Muscle of leg (tissue), 11 donors: ENCODE measurements around the gene CHST3. TPM values are rescaled to one million over a fixed set of nuclear protein-coding genes. Genes with fewer than 3 reads are reported as not detected.

Experiments
- DNase-seq: peaks from one replicate; pipeline ENCODE4 v3.0.0; 2013
- H3K27ac ChIP-seq: one replicate; pipeline ENCODE4 v1.5.1; 2013; ENCODE audit warnings: mild to moderate bottlenecking, low read length, control low read depth
- H3K27me3 ChIP-seq: one replicate; pipeline ENCODE4 v1.6.1; 2013; ENCODE audit warnings: low read length; ENCODE audit not compliant: control insufficient read depth, insufficient read depth
- H3K36me3 ChIP-seq: one replicate; pipeline ENCODE4 v1.6.1; 2013; ENCODE audit warnings: low read length; ENCODE audit not compliant: control insufficient read depth, insufficient read depth
- H3K4me1 ChIP-seq: one replicate; pipeline ENCODE4 v1.6.1; 2013; ENCODE audit warnings: low read length; ENCODE audit not compliant: control insufficient read depth, insufficient read depth
- H3K4me3 ChIP-seq: one replicate; pipeline ENCODE4 v1.5.1; 2013; ENCODE audit warnings: low read length, control low read depth
- H3K9me3 ChIP-seq: replicated peaks from 2 replicates; pipeline ENCODE4 v1.6.1; 2013; ENCODE audit warnings: low read depth, low read length; ENCODE audit not compliant: control insufficient read depth
- WGBS: methylation state at CpG from one replicate; pipeline ENCODE4 v1.1.5; 2013; ENCODE audit warnings: missing lambda C conversion rate; ENCODE audit not compliant: insufficient coverage; 5-methylcytosine and 5-hydroxymethylcytosine counted together
- polyA plus RNA-seq, 8 donors: library from polyadenylated mRNA; unstranded; fragments of 120-200 nt; gene quantifications; one replicate each; pipeline versions ENCODE4 v1.2.1 to v1.2.3, GENCODE V29; 2013; ENCODE audit warnings: inconsistent platforms in 1 of 8, low replicate concordance in 1 of 8; ENCODE audit not compliant: insufficient read length in 8 of 8, insufficient read depth in 1 of 8
- total RNA-seq: library from RNA; stranded (reverse); fragments of 120-200 nt; gene quantifications from one replicate; pipeline ENCODE4 v1.2.4, GENCODE V29; 2013

The CHST3 gene
- total and polyA plus RNA-seq, 9 donors = 10.2 to 19.0 (median 13.1) TPM

DNA sequence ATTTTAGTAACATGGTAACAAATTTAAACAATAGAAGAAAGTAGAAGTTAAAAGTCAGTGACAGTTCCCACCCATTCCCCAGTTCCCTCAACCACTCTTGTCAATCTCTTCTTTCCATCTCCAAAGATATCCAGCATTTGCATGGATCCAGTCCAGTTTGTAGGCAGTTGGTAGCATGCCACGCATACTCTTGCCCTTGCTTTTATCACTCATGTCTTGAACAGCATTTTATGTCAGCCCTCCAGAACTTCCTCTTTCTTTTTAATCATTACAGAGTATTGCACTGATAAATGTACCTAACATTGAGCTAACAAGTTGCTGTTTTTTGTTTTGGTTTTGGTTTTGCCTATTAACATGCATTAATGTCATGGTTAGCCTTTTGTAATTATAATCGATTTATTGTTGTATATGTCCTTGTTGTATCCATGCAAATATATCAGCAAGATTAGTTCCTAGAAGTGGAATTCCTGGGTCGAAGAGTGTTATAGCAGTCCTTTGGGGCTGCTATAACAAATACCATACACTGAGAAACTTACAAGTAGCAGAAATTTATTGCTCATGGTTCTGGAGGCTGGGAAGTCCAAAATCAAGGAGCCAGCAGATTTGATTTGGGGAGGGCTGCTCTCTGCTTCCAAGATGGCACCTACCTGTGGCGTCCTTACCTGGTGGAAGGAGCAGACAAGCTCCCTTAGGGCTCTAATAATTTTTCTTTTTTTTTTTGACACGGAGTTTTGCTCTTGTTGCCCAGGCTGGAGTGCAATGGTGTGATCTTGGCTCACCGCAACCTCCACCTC, 25.7 kb downstream of the CHST3 start:
- Histone ChIP-seq H3K4me3 (no peak overlapping the region), H3K4me1 (peaks cover 35% of the 10 kb centered on the region), H3K27me3 (no peaks in the 10 kb centered on the region), H3K27ac (no peak overlapping the region), H3K9me3 (peaks cover 5% of the 10 kb centered on the region), H3K36me3 (no peaks in the 10 kb centered on the region)
- DNase-seq = no peak
- 53% methylated on average over 2 of the region's 6 CpGs for WGBS

DNA sequence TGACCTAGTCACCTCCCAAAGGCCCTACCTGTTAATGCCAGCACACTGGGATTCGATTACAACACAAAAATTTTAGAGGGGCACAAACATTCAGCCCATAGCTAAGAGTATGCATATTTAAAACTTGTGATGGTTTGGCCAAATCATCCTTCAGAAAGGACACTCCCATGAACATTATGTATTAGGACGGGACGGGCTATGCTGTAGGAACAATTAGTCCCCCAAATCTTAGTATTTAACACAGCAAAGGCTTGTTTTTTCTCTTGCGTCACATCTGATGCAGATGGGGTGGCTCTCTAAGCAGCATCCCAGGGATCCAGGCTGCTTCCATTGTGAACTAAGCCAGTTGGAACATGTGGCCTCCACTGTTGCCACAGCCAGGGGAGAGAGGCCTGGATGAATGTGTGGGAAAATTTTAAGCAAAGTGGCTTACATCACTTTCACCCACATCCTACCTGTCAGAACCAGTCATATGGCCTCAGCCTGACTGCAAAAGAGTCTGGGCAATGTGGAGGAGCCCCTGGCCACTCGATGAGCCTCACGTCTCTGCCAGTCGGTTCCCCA, 26.6 kb downstream of the CHST3 start:
- no peak for DNase-seq
- no peak overlapping the region for H3K27ac ChIP-seq
- peaks cover 30% of the 10 kb centered on the region for H3K4me1 ChIP-seq
- peaks cover 5% of the 10 kb centered on the region for H3K9me3 ChIP-seq
- no peaks in the 10 kb centered on the region for H3K36me3 ChIP-seq
- H3K27me3 ChIP-seq = no peaks in the 10 kb centered on the region
- 75% methylated on average over 2 of the region's 7 CpGs for WGBS
- H3K4me3 ChIP-seq = no peak overlapping the region

DNA sequence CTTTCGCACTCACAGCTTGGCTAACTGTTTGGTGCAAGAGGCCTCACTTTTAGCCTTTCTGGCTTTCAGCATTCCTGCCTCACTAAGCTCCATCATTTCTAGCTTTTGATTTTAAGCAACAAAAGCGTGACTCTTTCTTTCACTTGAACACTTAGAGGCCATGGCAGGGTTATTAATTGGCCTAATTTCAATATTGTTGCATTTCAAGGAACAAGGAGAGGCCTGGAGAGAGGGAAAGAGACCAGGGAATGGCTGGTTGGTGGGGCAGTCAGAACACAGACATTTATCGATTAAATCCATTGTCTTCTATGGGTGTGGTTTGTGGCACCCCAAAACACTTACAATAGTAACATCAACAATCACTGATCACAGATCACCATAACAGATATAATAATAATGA, 31.3 kb downstream of the CHST3 start:
- no peak overlapping the region for H3K27ac ChIP-seq
- H3K27me3 ChIP-seq = no peaks in the 10 kb centered on the region
- no peaks in the 10 kb centered on the region for H3K36me3 ChIP-seq
- H3K4me1 ChIP-seq = peaks cover 49% of the 10 kb centered on the region
- no peak for DNase-seq
- peaks cover 3% of the 10 kb centered on the region for H3K9me3 ChIP-seq
- H3K4me3 ChIP-seq = no peak overlapping the region
- WGBS = no CpG with 5 or more reads among the region's 3 CpGs

DNA sequence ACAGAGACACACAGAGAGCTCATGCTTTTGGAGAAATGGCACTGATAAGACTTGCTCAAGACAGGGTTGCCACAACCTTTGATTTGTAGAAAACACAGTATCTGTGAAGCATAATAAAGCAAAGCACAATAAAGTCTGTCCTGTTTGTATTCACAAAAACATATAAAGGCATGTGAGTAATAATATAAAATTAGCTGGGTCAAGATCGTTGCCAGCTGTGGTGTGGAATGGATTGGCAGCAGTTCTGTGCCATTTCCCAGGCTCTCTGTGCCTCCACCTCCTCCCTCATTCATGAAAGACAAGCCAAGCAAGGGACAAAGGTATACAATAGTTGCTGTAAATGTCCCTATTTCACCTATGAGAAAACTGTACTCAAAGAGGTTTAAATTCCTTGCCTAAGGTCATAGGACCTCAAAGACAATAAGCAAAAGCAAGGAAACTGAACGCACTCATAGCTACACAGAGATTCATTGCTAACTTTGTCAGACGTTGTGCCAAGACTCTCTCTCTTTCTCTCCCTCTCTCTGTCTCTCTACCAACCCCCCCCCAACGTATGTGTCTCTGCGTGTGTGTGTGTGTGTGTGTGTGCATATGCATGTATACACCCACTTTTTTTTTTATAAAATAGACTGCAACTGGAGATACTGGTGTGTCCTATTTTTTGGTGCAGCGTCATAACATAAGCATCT, 31.8 kb downstream of the CHST3 start:
- H3K27me3 ChIP-seq = no peaks in the 10 kb centered on the region
- peaks cover 3% of the 10 kb centered on the region for H3K9me3 ChIP-seq
- peaks cover 52% of the 10 kb centered on the region for H3K4me1 ChIP-seq
- no peak for DNase-seq
- WGBS = no CpG with 5 or more reads among the region's 6 CpGs
- no peaks in the 10 kb centered on the region for H3K36me3 ChIP-seq
- peak overlapping the region; percentile 4 for H3K27ac ChIP-seq
- no peak overlapping the region for H3K4me3 ChIP-seq

DNA sequence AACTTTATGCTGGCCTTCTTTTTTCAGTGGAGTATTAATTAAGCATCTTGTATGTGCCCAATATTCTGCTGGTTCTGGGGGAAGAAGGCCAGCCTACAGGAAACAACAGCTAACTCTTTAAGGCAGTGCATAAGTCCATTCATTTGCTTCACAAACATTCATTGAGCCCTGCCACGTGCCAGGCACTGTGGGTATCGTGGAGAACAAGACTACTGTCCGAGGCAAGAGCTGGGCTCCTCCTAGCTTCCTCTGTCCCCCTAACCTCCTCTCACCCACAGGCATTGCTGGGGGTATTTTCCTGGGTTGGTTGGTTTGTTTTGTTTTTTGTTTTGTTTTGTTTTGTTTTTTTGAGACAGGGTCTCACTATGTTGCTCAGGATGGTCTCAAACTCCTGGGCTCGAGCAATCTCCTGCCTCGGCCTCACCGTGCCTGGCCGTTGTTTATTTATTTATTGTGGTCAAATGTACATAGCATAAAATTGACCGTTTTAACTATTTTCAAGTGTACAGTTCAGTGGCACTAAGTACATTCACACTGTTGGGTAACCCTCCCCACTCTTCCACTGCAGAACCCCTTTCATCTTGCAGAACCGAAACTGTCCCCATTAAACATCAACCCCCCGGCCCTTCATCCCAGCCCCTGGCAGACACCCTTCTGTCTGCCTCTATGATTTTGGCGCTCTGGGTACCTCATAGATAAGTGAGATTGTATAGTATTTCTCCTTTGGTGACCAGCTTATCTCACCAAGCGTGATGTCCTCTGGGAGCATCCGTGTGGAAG, 32.6 kb downstream of the CHST3 start:
- Histone ChIP-seq H3K4me3 (no peak overlapping the region), H3K27ac (no peak overlapping the region), H3K27me3 (no peaks in the 10 kb centered on the region), H3K9me3 (peaks cover 3% of the 10 kb centered on the region), H3K4me1 (peaks cover 60% of the 10 kb centered on the region), H3K36me3 (no peaks in the 10 kb centered on the region)
- DNase-seq = no peak
- WGBS = 50% methylated on average over 1 of the region's 13 CpGs

DNA sequence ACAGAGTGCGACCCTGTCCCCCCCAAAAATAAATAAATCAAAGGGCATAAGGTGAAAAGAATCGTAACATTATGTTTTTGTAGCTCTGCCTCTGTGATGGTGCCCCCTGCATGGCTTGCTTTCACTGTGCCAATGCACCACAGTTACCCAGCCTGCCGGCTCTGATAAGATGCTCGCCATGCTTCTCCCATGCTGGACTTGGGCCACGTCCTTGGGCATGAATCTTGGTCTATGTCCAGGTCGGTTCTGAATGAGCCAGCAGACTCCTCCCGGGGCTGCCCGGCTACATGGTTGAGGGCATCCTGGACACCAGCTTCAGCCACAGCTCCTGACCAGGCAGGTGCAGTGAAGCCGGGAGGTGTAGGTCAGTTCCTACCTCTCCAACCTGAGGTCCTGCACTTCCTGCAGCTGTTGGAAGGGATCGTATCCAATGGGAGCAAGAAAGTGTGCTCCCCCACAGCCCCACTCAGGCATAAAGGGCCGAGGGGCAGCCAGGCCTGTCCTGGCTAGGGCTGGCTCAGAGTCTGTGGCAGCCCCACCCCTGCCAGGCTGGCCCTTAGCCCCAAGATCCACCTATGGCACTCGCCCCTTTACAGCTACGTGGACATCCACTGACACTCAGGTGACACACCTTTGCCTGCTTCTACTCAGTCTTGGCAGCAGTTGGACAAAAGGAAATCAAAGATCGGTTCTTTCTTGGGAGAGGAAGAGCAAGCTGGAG, 34.1 kb downstream of the CHST3 start:
- no peak for DNase-seq
- 65% methylated on average over 11 of the region's 14 CpGs for WGBS
- peaks cover 69% of the 10 kb centered on the region for H3K4me1 ChIP-seq

DNA sequence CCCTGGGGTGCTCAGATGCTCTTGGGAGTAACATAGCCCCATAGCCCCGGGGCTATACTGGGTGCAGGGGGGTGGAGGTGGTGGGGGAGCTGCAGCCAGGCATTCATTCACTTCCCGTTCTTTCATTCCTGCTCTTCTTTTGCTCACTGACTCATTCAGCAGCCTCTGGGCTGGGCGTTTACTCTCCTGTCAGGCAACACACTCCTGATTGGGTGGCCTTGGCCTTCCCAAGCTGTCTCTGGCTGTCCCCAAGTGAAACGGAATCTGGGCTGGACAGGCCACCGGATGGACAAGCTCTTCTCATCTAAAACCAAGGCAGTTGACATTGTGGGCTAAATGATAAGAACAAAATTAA, 34.6 kb downstream of the CHST3 start:
- H3K36me3 ChIP-seq = no peaks in the 10 kb centered on the region
- H3K27me3 ChIP-seq = no peaks in the 10 kb centered on the region
- H3K4me1 ChIP-seq = peaks cover 69% of the 10 kb centered on the region
- peak overlapping the region; percentile 97 for H3K27ac ChIP-seq
- peaks cover 3% of the 10 kb centered on the region for H3K9me3 ChIP-seq
- DNase-seq = peak; percentile 88
- no peak overlapping the region for H3K4me3 ChIP-seq
- 20% methylated on average over 2 of the region's 5 CpGs for WGBS

More for the DNA sequence above, 34.1 kb downstream of the CHST3 start:
- Histone ChIP-seq H3K27ac (peak overlapping the region; percentile 97), H3K36me3 (no peaks in the 10 kb centered on the region), H3K27me3 (no peaks in the 10 kb centered on the region), H3K9me3 (peaks cover 3% of the 10 kb centered on the region), H3K4me3 (no peak overlapping the region)

DNA sequence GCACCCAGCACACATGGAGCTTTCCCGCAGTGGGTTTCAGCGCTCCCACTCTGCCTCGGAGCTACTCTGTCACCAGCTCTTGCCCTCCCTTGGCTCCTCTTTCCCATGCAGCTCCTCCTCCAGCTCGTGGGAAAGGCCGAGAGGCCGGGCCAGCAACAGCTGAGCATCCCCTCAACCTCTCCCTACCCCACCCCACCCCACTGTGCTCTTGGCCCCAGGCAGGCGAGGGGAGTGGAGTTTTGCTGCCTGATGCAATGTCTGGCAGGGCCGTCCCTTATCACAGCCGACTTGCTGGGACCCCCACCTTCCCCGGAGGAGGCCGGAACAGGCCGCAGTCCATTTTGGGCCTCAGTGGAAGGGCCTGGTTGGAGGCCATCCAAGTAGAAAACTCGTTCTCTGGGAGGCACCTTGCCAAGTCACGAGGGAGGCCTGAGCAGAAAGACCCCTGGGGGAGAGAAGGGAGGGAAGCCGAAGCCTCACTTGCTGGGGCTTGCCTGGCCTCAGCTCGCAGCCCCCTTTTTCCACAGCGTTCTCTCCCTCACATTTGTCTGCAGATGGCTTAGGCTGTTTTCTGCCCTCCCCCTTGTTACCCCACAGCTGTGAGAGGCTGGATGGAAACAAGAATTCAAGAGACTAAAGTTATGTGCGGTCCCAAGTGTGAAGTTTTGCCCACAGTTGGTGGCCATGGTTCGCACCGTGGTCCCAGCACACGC, 35.3 kb downstream of the CHST3 start:
- Histone ChIP-seq H3K4me3 (no peak overlapping the region), H3K27me3 (no peaks in the 10 kb centered on the region), H3K27ac (peak overlapping the region; percentile 97), H3K4me1 (peaks cover 69% of the 10 kb centered on the region), H3K36me3 (no peaks in the 10 kb centered on the region), H3K9me3 (peaks cover under 1% of the 10 kb centered on the region)
- peak; percentile 97 for DNase-seq
- 16% methylated on average over 17 of the region's 21 CpGs for WGBS
